Coronary artery (tissue), 2 donors: Measurements from ENCODE around the gene FURIN.
"Not testable (repeated sequence)": the region's sequence is repeated elsewhere in the genome, so short reads cannot be mapped to it uniquely, and the experiment has no call there.

ENCODE experiments used
- DNase-seq: peaks from one replicate; pipeline ENCODE4 v3.0.0-alpha.2; 2017; ENCODE audit warnings: low spot score
- H3K27ac ChIP-seq, 2 donors: fragments of 200-600 bp; sonication (generic); one replicate each; pipeline ENCODE4 v1.5.1; 2016 to 2019
- H3K4me3 ChIP-seq: fragments of 200-600 bp; sonication (generic); 2 replicates; pipeline ENCODE4 v1.5.1; 2016; ENCODE audit warnings: mild to moderate bottlenecking, moderate library complexity
- TF ChIP-seq, protein P1 (sequence below): fragments of 200-600 bp; sonication (generic); IDR thresholded peaks from one replicate; pipeline ENCODE4 v1.5.1; 2019; ENCODE audit warnings: antibody characterized with exemption

FURIN gene

DNA sequence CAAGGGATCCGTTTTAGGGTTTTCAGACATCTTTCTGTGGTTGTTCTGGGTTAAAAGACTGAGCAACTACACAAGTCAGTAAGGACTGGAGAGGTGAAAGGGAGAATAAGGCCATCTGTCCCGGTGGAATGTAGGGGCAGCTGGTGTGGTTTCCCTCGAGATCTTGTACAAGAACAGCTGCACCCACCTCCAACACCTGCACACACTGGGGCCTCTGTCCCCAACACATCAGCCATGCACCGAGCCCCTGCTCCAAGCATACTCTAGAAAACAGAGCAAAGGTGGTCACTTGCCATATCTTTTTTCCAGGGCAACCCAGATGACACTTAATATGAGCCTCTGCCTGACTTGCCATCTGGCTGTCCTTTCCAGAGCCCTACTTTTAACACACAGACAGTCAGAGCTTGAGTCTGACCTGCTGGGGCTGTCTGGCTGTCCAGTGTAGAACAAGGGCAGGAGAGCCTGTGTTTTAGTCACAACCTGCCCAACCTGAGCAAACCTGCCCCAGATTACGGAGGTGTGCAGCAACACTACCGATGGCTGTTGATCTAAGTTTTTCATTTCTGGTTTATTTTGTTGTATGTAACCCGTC lies 46.9 kb downstream of the FURIN start:
- TF ChIP-seq, protein P1, sequence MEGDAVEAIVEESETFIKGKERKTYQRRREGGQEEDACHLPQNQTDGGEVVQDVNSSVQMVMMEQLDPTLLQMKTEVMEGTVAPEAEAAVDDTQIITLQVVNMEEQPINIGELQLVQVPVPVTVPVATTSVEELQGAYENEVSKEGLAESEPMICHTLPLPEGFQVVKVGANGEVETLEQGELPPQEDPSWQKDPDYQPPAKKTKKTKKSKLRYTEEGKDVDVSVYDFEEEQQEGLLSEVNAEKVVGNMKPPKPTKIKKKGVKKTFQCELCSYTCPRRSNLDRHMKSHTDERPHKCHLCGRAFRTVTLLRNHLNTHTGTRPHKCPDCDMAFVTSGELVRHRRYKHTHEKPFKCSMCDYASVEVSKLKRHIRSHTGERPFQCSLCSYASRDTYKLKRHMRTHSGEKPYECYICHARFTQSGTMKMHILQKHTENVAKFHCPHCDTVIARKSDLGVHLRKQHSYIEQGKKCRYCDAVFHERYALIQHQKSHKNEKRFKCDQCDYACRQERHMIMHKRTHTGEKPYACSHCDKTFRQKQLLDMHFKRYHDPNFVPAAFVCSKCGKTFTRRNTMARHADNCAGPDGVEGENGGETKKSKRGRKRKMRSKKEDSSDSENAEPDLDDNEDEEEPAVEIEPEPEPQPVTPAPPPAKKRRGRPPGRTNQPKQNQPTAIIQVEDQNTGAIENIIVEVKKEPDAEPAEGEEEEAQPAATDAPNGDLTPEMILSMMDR: no peak
- Histone ChIP-seq H3K27ac (no peak overlapping the region), H3K4me3 (no peak overlapping the region)
- DNase-seq: no peak

GRCh38 chr15:90915808-90916440 lies 47.5 kb downstream of the FURIN start:
- no peak overlapping the region for H3K27ac ChIP-seq

DNA sequence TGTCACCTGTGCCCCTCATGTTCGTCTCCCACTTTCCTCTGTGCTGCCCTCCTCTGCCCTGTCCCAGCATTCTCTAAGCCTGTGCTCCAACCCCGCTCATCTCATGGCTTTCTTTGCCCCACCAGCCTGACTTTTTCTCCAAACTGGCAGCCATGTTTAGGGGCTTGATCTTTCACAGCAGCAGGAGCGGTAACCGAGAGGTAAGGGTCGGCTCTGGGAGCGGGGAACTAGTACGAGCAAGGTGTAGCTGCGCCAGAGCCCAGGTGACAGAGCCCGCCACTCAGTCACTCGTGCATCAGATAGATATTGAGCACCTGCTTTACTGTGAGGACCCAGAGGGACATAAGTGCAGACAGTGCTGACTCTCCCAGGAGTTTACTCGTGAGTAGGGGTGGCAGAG lies 48.1 kb downstream of the FURIN start:
- no peak for DNase-seq
- H3K27ac ChIP-seq: no peak overlapping the region
- H3K4me3 ChIP-seq: no peak overlapping the region
- TF ChIP-seq, protein P1: no peak

More at GRCh38 chr15:90915808-90916440, 47.5 kb downstream of the FURIN start:
- no peak for DNase-seq
- TF ChIP-seq, protein P1: no peak
- H3K4me3 ChIP-seq: no peak overlapping the region

- Histone ChIP-seq H3K27ac (no peak overlapping the region), H3K4me3 (no peak overlapping the region)
- DNase-seq: no peak
- TF ChIP-seq, protein P1: no peak
Measured at GRCh38 chr15:90917569-90917968, 49.2 kb downstream of the FURIN start.

- Histone ChIP-seq H3K4me3 (no peak overlapping the region), H3K27ac (no peak overlapping the region)
- TF ChIP-seq, protein P1: no peak
- no peak for DNase-seq
Measured at GRCh38 chr15:90918034-90918788, 49.8 kb downstream of the FURIN start.

- no peak for DNase-seq
- TF ChIP-seq, protein P1: no peak
- no peak overlapping the region for H3K27ac ChIP-seq
Measured at GRCh38 chr15:90918835-90919234, 50.4 kb downstream of the FURIN start.

DNA sequence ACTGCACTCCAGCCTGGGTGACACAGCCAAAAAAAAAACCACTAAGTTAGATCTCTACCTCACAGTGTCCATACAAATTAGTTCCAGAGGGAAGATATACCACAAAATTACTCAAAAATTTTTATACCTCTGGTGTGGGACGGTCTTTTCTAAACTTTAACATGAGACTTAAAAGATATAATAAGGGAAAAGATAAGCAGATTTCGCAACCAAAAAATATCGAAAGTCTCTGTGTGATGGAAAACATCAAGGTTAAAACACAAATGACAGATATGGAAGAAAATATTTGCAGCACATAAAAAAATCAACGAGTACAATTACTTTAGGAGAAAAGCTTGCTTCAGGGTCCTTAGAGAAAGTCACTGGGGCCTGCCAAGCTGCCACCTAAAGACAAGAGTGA lies 53.5 kb downstream of the FURIN start:
- no peak for DNase-seq
- Histone ChIP-seq H3K27ac (no peak overlapping the region), H3K4me3 (no peak overlapping the region)
- TF ChIP-seq, protein P1: no peak

More at GRCh38 chr15:90918835-90919234, 50.4 kb downstream of the FURIN start:
- no peak overlapping the region for H3K4me3 ChIP-seq

- H3K4me3 ChIP-seq, DNase-seq, H3K27ac ChIP-seq: not testable (repeated sequence)
Measured at GRCh38 chr15:90922712-90923322, 54.4 kb downstream of the FURIN start.
